ENCODE results near the gene ALDH1A1. TPM values are rescaled to one million over a fixed set of nuclear protein-coding genes. Genes with fewer than 3 reads are reported as not detected.

The ALDH1A1 gene
- total RNA-seq, 4 donors from 2014 or later = 66.4 to 97.5 (median 82.3) TPM

- TF ChIP-seq CTCF (IDR thresholded peaks at IDR 0.05) (no peak), POLR2A (IDR thresholded peaks at IDR 0.05; ENCODE audit: low read depth) (no peak), POLR2AphosphoS5 (IDR thresholded peaks at IDR 0.05) (no peak), EP300 (IDR thresholded peaks at IDR 0.05) (no peak)
- WGBS = 89% methylated on average over 2 of the region's 2 CpGs
- no peak overlapping the region for H3K4me3 ChIP-seq
- no peaks in the 10 kb centered on the region for H3K36me3 ChIP-seq
- no peaks in the 10 kb centered on the region for H3K9me3 ChIP-seq
- H3K4me1 ChIP-seq = no peaks in the 10 kb centered on the region
- no peaks in the 10 kb centered on the region for H3K27me3 ChIP-seq
- H3K27ac ChIP-seq (replicated peaks in 1 of 4) = no peak overlapping the region
- no peak for DNase-seq (ENCODE audit: extremely low spot score)
- intact Hi-C loops (cut with DNase I) = no loop called here
Observed at GRCh38 chr9:72977670-72978069, 24.8 kb upstream of the ALDH1A1 start.

DNA sequence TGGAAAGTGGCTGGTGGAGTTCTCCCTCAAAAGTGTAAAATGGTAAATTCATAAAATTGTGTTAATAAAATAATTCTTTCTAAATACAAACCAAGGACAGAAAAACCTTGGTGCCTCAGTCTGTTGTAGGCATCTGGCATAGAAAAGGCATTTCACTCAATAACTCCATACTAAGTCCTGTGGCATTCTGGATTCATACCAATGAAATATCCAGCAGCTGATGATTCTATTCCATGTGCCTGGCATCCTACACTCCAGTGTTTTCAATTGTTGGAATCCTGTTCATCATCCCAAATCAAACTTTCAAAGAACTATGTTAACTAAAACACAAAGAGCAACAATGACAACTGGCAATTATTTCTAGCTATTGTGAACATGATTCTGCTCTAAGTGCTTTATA lies 21.6 kb upstream of the ALDH1A1 start:
- no peak for DNase-seq (ENCODE audit: extremely low spot score)
- no peak for TF ChIP-seq CTCF (IDR thresholded peaks at IDR 0.05)
- no peaks in the 10 kb centered on the region for H3K27me3 ChIP-seq
- H3K4me1 ChIP-seq = no peaks in the 10 kb centered on the region
- H3K9me3 ChIP-seq = no peaks in the 10 kb centered on the region
- no peak overlapping the region for H3K4me3 ChIP-seq
- no peak overlapping the region for H3K27ac ChIP-seq (replicated peaks in 1 of 4)
- H3K36me3 ChIP-seq = no peaks in the 10 kb centered on the region
- intact Hi-C loops (cut with DNase I) = no loop called here

DNA sequence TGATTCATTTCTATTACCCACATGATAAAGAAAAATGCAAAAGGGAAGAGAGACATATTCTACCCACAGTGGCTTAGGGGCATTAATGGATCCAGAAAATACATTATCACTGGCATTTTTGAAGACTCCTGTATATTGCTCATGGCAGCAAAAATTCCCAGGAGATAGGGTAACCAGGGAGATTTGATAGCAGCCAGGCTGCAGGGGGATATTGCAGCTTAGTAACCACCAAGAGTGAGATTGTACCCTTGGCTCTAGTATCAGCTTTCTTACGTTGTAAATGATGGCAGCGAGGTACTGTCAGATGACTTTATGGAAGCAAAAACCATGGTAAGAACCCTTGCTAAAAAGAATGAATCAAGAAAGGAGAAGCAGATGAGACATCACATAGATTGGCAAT lies 19.8 kb upstream of the ALDH1A1 start:
- Histone ChIP-seq H3K27ac (replicated peaks in 1 of 4) (no peak overlapping the region), H3K4me1 (no peaks in the 10 kb centered on the region), H3K9me3 (no peaks in the 10 kb centered on the region), H3K4me3 (no peak overlapping the region), H3K36me3 (no peaks in the 10 kb centered on the region), H3K27me3 (no peaks in the 10 kb centered on the region)
- intact Hi-C loops (cut with DNase I) = no loop called here
- TF ChIP-seq POLR2AphosphoS5 (IDR thresholded peaks at IDR 0.05) = no peak
- no peak for TF ChIP-seq CTCF (IDR thresholded peaks at IDR 0.05)
- TF ChIP-seq EP300 (IDR thresholded peaks at IDR 0.05) = no peak
- no peak for TF ChIP-seq POLR2A (IDR thresholded peaks at IDR 0.05; ENCODE audit: low read depth)
- no peak for DNase-seq (ENCODE audit: extremely low spot score)
- WGBS = 94% methylated on average over 2 of the region's 2 CpGs

DNA sequence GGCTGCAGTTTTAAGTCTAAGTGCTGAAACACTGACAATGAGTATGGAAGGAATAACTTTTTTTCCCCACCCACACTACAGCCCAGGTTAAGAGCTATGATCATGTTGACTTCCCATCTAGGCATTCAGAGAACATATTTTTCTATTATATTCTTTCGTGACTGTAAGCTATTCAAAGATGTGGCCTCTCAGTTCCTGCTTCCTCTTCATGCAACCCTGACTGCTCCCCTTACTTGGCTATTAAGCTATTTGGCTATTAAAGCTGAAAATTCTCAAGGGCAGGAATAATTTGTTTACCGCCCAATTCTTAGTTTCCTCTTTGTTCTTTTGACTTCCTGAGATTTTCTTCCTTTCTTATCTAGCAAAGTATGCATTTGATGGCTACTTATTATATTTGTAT lies 18.6 kb upstream of the ALDH1A1 start:
- WGBS = 63% methylated on average over 2 of the region's 2 CpGs
- H3K9me3 ChIP-seq = no peaks in the 10 kb centered on the region
- no peaks in the 10 kb centered on the region for H3K27me3 ChIP-seq
- no peak overlapping the region for H3K27ac ChIP-seq (replicated peaks in 1 of 4)
- H3K4me3 ChIP-seq = no peak overlapping the region
- intact Hi-C loops (cut with DNase I) = no loop called here
- TF ChIP-seq EP300 (IDR thresholded peaks at IDR 0.05) (no peak), CTCF (IDR thresholded peaks at IDR 0.05) (no peak)
- DNase-seq (ENCODE audit: extremely low spot score) = no peak
- H3K4me1 ChIP-seq = no peaks in the 10 kb centered on the region
- no peaks in the 10 kb centered on the region for H3K36me3 ChIP-seq

GRCh38 chr9:72960446-72960845 lies 7.6 kb upstream of the ALDH1A1 start:
- Histone ChIP-seq H3K4me3 (no peak overlapping the region), H3K27me3 (no peaks in the 10 kb centered on the region), H3K36me3 (no peaks in the 10 kb centered on the region), H3K27ac (replicated peaks in 1 of 4) (no peak overlapping the region), H3K4me1 (peaks cover 0 to 3% (median 0%) of the 10 kb centered on the region in 4 donors), H3K9me3 (peaks cover 0 to 12% (median 0%) of the 10 kb centered on the region in 4 donors)
- no peak for DNase-seq (ENCODE audit: extremely low spot score)
- TF ChIP-seq CTCF (IDR thresholded peaks at IDR 0.05) (no peak), EP300 (IDR thresholded peaks at IDR 0.05) (no peak), POLR2A (IDR thresholded peaks at IDR 0.05; ENCODE audit: low read depth) (no peak), POLR2AphosphoS5 (IDR thresholded peaks at IDR 0.05) (no peak)
- intact Hi-C loops (cut with DNase I) = no loop called here
- 76% methylated on average over 4 of the region's 4 CpGs for WGBS
